ENCODE data around the gene NSD2.
"Not testable (repeated sequence)": the region's sequence is repeated elsewhere in the genome, so short reads cannot be mapped to it uniquely, and the experiment has no call there.

The NSD2 gene

DNA sequence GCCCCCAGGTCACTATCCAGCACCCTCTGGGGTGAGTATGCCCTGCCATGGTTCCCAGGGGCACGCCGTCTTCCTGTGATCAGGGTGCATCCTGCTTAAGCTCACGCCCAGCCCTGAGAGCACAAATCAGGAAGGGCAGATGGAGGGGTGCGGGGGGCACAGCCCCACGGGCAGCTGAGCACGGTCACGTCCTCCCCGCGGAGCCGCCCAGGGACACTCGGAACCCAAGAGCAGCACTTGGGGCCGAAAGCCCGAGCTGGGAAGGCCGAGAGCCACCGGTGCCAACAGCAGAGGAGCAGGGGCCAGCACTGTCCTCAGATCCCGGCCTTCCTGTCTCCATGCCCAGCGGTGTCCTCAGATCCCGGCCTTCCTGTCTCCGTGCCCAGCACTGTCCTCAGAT, 116.1 kb downstream of the NSD2 start:
- DNase-seq = no peak

DNA sequence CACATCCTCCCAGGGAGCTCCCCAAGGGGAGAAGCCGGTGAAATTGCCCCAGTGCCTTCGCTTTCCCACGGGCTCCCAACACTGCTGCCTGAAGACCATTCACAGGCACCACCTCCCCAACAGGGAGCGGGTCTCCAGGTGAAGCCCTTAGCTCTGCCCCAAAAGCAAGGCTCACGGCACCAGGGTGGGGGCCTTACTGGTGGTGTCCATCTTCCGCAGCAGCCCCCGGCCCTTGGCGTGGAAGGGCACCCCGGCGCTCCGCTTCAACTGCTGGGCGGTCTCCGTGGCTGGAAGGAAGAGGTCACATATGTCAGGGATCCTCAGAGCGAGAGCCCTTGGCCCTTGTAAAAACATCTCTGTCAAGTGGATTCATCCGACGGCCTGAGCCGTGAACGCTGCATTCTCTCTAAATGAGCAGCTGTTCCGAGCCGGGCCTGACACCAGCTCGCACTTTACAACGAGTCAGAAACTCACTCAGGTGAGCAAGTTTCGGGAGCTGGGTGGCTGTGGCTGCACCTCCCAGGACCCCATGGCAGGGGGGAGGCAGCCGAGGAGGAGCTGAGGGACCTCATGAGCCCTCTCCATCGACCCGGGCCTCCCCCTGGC, 116.6 kb downstream of the NSD2 start:
- no peak for DNase-seq

DNA sequence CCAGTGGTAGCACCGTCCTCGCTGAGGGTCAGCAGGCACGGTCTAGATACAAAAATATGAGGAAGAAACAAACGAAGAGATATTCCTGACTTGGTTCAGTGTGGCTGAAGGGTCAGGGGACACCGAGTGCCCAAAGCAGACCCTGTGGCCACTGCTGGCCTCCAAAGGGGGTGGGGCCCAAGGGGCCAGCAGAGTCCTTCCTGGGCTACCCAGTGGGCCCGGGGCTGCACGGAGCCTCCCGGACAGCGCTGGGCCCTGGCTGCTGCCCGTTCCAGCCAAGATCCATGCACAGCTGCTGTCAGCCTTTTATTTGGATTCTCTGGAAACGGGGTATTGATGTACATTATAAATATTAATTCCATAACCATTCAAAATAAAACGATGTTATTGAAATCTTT, 117.1 kb downstream of the NSD2 start:
- no peak for DNase-seq

DNA sequence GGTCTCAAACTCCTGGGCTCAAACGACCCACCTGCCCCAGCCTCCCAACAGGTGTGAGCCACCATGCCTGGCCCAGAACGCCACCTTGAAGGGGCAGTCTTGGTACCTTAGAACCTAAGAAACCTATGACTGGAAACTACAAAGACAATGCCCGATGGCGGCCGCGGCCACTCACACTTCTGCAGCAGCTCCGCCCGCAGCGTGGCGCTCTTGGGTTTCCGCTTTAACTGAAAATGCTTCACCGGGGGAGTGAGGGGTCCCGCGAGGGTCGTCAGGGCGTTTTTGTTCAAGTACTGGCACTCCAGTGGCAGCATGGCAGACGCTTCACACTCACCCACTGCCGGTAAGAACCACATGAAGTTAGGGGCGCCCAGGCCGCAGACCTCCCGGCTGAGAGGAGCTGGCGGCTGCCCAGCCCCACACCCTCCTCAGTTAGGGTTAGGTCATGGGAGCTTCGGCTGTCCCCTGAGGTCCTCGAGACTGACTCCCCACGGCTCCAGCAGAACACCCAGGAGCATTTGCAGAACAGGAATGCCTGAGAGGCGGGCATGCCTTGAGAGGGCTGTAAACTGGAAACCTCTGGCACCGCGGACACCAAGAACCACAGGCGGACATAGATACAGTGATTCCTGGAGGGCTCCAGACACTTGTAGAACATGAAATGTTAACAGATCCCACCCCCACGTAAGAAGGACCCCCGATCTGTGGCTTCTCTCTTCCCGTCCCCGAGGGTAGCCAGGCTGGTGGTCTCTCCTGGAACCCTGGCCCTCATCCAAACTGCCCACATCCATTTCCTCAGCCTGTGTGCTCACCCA, 118.5 kb downstream of the NSD2 start:
- DNase-seq = no peak

DNA sequence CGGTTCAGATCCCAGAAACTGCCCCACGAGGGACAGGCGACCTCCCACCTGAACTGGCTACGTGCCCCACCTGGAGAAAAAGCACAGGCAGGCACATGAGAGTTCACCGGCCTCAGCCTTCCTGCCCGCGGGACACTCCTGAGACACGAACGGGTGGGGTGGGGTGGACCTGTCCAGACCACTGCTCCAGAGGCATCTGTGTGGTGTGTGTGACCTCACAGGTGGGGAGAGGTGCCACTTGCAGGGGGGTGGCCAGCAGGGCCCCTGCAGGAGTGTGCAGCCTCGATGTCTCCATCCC, 119.1 kb downstream of the NSD2 start:
- DNase-seq = no peak

- no peak for DNase-seq
Observed at GRCh38 chr4:1990676-1991075, 119.5 kb downstream of the NSD2 start.

DNA sequence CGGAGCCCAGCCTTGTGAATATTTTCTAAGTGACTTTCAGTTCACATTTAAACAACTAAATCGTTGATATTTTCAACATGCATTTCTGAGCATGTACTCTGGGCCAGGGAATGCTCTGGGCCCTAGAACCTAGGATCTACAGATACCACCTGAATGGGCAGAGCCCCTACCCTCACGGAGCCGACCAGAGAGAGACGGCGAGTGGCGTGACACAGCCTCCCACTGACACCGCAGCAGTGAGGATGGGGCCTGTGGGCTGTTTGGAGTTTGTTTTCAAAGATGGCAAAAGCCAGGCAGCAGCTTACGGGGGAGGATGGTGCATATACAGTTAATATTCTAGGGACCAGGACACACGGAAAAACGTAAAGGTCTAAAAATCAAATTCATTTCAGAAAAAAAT, 119.9 kb downstream of the NSD2 start:
- DNase-seq = no peak

GRCh38 chr4:1991596-1992434, 120.6 kb downstream of the NSD2 start:
- DNase-seq = no peak

GRCh38 chr4:1992468-1993168, 121.4 kb downstream of the NSD2 start:
- DNase-seq = no peak

GRCh38 chr4:1993169-1993516, 122.0 kb downstream of the NSD2 start:
- DNase-seq = no peak

GRCh38 chr4:1993718-1994516, 122.7 kb downstream of the NSD2 start:
- not testable (repeated sequence) for DNase-seq

DNA sequence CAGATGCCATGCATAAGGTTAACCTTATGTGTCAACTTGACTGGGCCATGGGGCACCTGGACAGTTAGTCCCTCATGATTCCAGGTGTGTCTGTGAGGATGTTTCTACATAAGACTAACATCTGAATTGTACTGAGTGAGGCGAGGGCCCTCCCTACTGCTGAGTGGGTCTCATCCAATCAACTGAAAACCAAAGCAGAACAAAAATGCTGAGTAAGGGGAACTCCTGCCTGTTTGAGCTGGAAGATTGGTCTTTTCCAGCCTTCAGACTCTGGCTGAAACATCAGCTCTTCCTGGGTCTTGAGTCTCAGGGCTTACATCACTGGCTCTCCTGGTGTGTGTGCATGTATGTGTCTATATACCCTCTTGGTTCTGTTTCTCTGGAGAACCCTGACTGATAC, 123.7 kb downstream of the NSD2 start:
- DNase-seq = no peak

GRCh38 chr4:1996866-1997611, 125.8 kb downstream of the NSD2 start:
- no peak for DNase-seq

DNA sequence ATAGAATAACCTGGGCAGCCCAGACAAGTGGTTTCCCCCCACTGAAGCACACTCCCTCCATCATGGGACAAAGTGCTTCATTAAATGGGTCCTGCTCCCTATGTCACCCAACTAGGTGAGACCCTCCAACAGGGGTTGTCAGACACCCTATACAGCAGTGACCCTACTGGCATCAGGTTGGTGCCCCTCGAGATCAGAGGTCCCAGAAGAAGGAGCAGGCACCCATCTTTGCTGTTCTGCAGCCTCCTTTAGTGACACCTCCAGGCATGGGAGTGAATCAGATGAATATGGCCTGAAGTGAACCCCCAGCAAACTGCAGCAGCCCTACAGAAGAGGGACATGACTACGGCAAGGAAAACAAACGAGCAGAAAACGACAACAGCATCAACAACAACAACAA, 126.5 kb downstream of the NSD2 start:
- DNase-seq = no peak

DNA sequence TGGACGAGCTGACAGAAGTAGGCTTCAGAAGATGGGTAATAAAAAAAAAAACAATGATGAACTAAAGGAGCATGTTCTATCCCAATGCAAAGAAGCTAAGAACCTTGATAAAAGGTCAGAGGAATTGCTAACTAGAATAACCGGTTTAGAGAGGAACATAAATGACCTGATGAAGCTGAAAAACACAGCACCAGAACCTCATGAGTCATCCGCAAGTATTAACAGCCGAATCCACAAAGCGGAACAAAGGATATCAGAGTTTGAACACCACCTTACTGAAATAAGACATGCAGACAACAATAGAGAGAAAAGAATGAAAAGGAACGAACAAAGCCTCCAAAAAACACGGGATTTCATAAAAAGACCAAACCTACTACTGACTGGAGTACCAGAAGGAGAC, 127.1 kb downstream of the NSD2 start:
- DNase-seq = no peak

DNA sequence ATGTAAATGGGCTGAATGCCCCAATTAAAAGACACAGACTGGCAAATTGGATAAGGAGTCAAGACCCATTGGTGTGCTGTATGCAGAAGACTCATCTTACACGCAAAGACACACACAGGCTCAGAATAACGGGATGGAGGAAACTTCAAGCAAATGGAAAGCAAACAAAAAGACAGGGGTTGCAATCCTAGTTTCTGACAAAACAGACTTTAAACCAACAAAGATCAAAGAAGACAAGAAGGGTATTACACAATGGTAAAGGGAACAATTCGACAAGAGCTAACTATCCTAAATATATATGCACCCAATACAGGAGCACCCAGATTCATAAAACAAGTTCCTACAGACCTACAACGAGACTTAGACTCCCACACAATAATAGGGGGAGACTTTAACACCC, 128.1 kb downstream of the NSD2 start:
- DNase-seq = not testable (repeated sequence)

GRCh38 chr4:2003361-2003760, 132.2 kb downstream of the NSD2 start:
- not testable (repeated sequence) for DNase-seq

GRCh38 chr4:2006367-2006766, 135.2 kb downstream of the NSD2 start:
- DNase-seq = no peak

- no peak for DNase-seq
Observed at GRCh38 chr4:2006956-2007653, 135.9 kb downstream of the NSD2 start.

DNA sequence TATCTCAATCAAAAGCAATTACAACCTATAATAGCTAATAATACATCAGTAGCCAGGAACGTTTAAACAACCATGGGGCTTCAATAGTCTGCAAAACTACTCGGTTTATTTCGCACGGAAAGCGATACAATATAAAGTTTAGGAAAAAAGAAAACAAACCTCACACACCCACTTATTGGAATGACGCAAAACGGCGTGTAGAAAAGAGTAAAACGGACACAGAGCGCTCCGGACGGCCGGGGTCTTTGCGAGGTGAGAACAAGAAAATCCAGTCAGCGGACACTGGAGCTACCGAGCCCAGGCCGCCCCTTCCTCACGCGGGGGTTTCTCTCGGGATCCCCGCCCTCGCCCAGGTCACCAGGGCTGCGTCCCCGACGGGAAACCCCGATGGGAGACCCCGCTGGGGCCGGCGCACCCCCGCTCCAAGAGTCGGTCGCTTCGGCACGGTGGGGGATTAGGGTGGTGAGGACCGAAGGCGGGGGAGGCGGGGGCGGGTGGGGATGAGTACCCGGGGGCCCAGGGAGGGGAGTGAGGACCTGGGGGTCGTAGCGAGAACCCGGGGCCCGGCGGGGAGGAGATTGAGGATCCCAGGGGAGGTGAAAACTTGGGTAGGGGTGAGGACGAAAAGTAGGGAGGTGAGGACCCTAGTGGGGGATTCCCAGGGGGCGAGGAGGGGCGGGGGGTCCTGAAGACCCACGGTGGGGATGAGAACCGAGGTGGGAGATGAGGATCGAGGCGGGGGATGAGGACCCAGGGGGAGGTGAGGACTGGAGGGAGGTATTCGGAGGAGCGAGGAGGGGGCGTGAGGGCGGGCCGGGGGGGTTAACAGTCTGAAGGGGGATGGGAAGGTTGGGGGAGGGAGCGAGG, 136.8 kb downstream of the NSD2 start:
- no peak for DNase-seq

GRCh38 chr4:2008671-2008920, 137.4 kb downstream of the NSD2 start:
- no peak for DNase-seq
